ENCODE data around the gene CD52.

DNA sequence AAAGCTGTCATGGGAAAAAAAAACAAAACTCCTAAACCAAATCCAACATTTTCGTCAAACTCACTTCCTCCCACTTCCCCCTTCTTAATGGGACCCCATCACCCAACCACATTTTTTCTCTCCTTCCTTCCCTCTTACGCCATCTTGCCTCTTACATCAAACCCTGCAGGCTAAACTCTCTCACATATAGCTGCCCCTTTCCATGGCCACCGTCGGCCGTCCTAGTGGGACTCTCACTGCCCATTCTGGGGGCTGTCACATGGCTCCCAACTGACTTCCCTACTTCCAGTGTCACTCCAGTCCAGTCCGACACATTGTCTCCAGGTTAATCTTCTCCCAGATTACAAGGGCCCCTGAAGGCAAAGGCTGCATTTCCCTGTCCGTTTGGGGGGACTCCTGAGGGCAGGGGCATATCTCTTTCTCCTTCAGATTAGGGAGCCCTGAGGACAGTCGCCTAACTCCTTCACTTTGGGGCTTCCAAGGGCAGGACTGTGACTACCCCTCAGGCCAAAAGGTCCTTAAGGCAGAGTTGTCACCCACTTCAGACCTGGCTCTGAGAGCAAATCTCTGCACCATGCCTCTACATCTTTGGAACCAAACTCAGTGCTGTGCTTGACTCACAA lies 12.0 kb upstream of the CD52 start:
- TF ChIP-seq, protein P1, sequence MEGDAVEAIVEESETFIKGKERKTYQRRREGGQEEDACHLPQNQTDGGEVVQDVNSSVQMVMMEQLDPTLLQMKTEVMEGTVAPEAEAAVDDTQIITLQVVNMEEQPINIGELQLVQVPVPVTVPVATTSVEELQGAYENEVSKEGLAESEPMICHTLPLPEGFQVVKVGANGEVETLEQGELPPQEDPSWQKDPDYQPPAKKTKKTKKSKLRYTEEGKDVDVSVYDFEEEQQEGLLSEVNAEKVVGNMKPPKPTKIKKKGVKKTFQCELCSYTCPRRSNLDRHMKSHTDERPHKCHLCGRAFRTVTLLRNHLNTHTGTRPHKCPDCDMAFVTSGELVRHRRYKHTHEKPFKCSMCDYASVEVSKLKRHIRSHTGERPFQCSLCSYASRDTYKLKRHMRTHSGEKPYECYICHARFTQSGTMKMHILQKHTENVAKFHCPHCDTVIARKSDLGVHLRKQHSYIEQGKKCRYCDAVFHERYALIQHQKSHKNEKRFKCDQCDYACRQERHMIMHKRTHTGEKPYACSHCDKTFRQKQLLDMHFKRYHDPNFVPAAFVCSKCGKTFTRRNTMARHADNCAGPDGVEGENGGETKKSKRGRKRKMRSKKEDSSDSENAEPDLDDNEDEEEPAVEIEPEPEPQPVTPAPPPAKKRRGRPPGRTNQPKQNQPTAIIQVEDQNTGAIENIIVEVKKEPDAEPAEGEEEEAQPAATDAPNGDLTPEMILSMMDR (IDR thresholded peaks at IDR 0.05): no peak
- TF ChIP-seq ZC3H11A (IDR thresholded peaks at IDR 0.05): no peak
- no peak for TF ChIP-seq POLR2A (IDR thresholded peaks at IDR 0.05; ENCODE audit: low read length)
- TF ChIP-seq, protein P2, sequence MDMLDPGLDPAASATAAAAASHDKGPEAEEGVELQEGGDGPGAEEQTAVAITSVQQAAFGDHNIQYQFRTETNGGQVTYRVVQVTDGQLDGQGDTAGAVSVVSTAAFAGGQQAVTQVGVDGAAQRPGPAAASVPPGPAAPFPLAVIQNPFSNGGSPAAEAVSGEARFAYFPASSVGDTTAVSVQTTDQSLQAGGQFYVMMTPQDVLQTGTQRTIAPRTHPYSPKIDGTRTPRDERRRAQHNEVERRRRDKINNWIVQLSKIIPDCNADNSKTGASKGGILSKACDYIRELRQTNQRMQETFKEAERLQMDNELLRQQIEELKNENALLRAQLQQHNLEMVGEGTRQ (IDR thresholded peaks at IDR 0.05): no peak
- TF ChIP-seq HOXB5 (CRISPR knock-in tag; IDR thresholded peaks at IDR 0.05): no peak
- TF ChIP-seq EP300 (IDR thresholded peaks at IDR 0.05): no peak

Data from A549 (cell line).